Suppressor macrophage (primary cell): ENCODE results near the gene ZNF850.

ENCODE experiments used
- DNase-seq, 4 experiments: peaks; one replicate each; pipeline ENCODE4 v3.0.0-alpha.2; 2020 to 2022

The ZNF850 gene

DNA sequence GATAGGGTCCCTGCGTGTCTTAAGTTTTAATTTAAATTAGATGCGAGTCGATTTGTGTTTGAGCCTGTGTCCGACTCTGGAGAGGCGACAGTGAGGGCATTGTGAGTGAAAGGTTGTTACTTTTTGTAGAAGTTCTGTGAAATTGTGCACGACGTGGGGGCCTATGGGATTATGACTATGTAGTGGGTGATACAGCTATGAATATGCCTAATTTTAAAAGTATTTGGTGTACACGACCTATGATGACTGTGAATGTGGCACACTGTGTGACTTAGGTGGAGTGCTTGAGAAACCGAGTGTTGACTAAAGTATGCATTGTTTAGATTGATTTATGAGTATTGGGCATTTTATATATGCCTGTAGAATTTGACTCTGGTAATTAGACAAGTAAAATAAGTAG, 84.5 kb downstream of the ZNF850 start:
- no peak for DNase-seq

DNA sequence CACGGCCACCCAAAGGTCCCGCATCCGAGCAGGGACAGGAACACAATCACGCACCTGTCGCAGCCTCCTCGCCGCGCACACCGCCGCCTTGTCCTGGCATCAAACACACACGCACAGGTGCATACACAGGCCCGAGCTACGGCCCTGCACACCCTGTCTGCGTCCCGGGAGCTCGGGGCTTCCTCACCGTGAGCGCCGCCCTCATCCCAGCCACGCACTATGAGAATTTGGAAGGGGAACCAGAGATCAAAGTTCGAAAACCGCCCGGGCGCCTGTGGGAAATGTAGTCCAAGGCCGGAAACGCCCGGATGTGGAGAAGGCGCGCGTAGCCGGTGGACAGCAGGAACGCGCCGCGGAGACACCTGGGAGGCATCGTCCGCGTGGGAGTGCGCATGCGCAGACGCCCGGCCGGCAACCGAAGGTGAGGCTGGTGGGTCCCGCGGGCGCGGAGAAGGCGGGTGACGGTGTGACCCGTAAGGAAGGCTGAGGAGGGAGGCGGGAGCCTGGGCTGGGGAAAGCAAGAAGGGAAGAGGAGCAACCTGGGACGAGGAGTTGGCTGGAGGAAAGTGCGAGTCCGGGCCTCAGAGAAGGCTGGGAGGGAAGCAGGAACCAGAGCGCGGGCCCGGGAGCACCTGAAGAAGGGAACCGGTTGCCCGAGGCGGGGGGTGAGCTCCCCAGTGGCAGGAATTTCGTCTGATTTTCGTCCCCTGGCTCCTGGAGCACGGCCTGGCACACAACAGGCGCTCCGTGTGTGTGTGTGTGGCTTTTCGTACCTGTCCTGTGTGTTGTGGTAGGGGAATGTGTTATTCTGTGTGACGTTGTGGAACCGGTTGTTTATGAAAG, 85.2 kb downstream of the ZNF850 start, which contains the start of gene ZNF567:
Gene ZNF567, plus strand, starts transcription at position 399 of the 843 bp plus-strand sequence. CDS start 7,256 bp downstream, outside the sequence.
- peak; percentile 97 to 99 (median 98) for DNase-seq

DNA sequence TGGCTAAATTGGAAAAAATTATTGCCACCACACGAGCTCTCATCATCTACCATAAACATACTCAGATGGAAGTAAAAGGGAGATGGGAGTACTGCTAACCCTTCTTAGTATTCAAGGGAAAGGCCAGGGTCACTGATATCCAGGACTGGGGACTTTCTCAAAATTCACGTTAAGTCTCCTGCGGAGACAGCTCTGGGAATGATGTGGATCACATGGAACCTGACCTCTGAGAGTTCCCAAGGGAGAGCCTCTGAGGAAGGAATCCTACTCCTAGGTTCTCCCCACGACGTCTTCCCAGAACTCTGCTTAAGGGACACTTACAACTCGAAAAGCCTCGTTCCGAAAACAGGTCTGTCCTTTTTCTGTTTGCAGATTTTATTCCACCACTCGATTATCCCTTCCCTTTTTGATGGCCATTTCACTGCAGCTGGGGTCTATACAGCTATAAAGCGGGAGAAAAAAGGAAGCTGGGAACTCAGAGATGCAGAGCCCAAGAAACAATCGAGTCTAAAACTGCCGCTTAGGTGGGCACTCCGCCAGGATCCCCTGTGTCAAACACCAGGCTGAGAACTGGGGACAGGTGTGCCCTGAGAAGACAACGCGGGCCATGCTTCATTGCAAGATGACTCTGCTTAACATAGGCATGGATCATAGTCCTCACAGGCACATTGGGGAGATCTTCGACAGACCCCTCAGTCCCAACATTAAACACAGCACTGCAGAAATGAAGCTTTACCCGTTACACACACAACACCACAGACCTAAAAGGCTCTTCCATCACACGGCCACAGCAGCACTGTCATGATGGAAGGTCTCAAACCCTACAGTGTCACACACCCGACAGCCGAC, 86.0 kb downstream of the ZNF850 start:
- peak in 3 of 4 experiments; percentile 3 to 19 (median 12) for DNase-seq

DNA sequence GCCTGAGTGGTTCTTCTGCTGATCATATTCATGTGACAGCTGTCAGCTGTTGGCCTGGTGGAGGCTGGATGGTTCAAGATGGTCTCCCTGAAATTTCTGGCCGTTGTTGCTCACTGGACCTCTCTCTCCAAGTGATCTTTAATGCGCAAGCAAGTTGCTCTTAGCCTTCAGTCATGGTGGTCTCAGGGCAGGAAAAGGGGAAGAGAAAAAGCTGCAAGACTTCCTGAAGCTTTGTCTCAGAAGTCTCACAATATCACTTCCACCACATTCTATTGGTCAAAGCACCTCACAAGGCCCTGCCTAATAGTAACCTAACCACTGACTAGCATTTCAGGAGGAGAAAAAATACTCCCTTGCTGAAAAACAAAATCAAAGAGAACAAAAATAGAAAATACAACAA, 86.8 kb downstream of the ZNF850 start:
- no peak for DNase-seq

DNA sequence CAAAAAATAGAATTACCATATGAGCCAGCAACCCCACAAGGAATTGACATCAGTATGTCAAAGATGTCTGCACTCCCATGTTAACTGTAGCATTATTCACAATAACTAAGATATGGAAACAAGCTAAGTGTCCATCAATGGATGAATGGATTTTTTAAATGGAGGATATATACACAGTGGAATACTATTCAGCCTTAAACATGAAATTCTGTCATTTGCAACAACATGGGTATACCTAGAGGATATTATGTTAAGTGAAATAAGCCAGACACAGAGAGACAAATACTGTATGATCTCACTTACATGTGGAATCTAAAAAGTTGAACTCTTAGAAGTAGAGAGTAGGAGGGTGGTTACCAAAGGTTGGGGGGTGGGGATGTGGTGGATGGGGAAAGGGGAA, 93.2 kb downstream of the ZNF850 start:
- no peak for DNase-seq

DNA sequence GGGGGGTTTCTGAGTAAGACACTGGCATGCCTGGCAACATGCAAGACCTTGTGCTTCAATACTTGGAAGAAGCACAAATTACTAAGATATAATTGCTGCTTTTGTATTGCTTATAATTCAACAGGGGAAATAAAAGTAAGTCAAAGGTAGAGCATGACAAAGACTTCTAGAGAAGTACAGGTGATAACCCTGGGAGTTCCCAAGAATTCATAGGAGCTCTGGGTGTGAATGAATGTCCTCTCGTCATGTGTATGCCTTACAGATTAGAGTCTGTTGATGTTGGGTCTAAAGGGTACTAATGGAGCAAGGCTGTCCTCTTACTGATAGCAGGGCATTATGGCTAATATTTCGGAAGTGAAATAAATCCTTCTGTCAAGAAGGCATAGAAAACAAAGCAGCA, 98.4 kb downstream of the ZNF850 start:
- no peak for DNase-seq

DNA sequence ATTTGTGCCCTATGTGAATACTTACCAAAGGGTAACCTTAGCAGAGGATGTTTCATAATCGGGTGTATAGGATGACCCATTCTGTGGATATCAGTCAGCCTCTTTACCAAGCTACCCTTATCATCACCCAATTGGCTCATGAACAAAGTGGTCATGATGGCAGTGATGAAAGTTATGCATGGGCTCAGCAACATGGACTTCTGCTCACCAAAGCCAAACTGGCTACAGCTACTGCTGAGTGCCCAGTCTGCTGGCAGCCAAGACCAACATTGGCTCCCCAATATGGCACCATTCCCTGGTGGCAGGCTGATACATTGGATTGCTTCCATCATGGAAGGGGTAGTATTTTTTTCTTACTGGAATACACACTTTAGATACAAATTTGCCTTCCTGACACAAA, 100.2 kb downstream of the ZNF850 start:
- no peak for DNase-seq

DNA sequence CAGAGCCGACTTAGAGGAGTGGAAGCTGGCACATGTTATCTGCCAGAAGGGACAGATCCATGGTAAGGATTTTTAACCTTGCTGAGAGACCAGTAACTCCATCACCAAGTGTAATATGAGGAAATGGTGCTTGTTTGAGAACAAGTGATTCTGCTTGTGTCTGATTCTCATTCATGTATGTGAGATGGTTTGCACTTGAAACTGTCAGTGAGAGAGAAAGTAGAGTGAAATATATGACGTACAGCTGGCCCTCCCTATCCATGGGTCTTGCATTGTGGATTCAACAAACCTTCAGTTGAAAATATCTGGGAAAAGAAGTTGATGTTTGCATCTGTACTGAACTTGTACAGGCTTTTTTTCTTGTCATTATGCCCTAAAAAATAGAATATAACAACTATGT, 104.0 kb downstream of the ZNF850 start:
- DNase-seq, result no peak

DNA sequence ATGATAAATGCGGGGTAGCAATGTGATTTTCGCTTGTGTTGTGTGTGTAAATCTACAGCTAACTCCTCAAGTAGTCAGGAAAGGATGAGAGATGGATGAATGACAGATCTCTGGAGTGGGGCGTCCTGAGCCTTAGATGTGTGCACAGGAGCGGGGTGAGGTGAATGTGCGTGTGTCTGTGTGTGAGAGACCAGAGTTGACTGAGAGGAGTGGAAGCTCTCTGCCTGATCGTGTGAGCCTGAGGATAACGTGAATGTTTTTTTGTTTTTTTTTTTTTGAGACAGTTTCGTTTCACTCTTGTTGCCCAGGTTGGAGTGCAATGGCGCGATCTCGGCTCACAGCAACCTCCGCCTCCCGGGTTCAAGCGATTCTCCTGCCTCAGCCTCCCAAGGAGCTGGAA, 106.8 kb downstream of the ZNF850 start:
- no peak for DNase-seq
